Mucosa of descending colon (tissue), 3 donors: Measurements from ENCODE around the gene ABCC4. TPM values are rescaled to one million over a fixed set of nuclear protein-coding genes. Genes with fewer than 3 reads are reported as not detected.

ENCODE experiments used
- ATAC-seq: fragments of 200-7000 bp; cut with Tn5 transposase; one replicate; pipeline ENCODE4 v1.9.1; 2020; ENCODE audit warnings: mild to moderate bottlenecking, moderate library complexity
- DNase-seq, 3 donors: peaks; one replicate each; pipeline ENCODE4 v3.0.0-alpha.2; 2020
- H3K36me3 ChIP-seq: fragments of 200-600 bp; one replicate; pipeline ENCODE4 v1.8.0; 2021; ENCODE audit warnings: low read depth, mild to moderate bottlenecking
- H3K4me1 ChIP-seq: fragments of 200-600 bp; one replicate; pipeline ENCODE4 v1.8.0; 2021; ENCODE audit warnings: low read depth, mild to moderate bottlenecking
- H3K4me3 ChIP-seq: fragments of 200-600 bp; one replicate; pipeline ENCODE4 v1.8.0; 2021; ENCODE audit warnings: mild to moderate bottlenecking
- H3K9me3 ChIP-seq: fragments of 200-600 bp; one replicate; pipeline ENCODE4 v1.8.0; 2021; ENCODE audit warnings: mild to moderate bottlenecking
- CTCF ChIP-seq: fragments of 200-600 bp; IDR thresholded peaks from one replicate; pipeline ENCODE4 v1.8.0; 2022; ENCODE audit warnings: antibody characterized with exemption, mild to moderate bottlenecking
- intact Hi-C, 2 donors: fragments of 100-400 bp; cut with DNase I in 1 of 2; cut with micrococcal nuclease in 1 of 2; formaldehyde crosslinking; loops; one replicate each; pipeline versions ENCODE4 v1.11.0 to v1.11.1; 2022; cut with DNase I, micrococcal nuclease
- total RNA-seq, 3 donors: library from RNA; stranded (reverse); fragmentation: NEBNext Ultra II Directional in 2 of 3; extraction: Animal tissue kit (Norgen Biotek cat#: 25700) in 2 of 3; gene quantifications; one replicate each; pipeline versions ENCODE4 v1.2.1 to v1.2.4, GENCODE V29; 2021 to 2023
- donor health status: DM: no; HTN: no; CAD: no; lungs with moderate emphysema.
- donor health status: DM: no; HTN: no; CAD: no.
- donor health status: DM: no; HTN: yes; CAD: no.

ABCC4 gene
- total RNA-seq, 3 donors from 2014 or later: 19.3 to 35.1 (median 30.2) TPM

- peaks cover 7% of the 10 kb centered on the region for H3K4me1 ChIP-seq
- DNase-seq: no peak
- no peaks in the 10 kb centered on the region for H3K36me3 ChIP-seq
- no peak for ATAC-seq
- no peaks in the 10 kb centered on the region for H3K9me3 ChIP-seq
- intact Hi-C loops: no loop called here
- TF ChIP-seq CTCF: no peak
- H3K4me3 ChIP-seq: no peak overlapping the region
Measured at GRCh38 chr13:95154413-95154886, 146.8 kb downstream of the ABCC4 start.

GRCh38 chr13:95153647-95154412 is 147.4 kb downstream of the ABCC4 start:
- intact Hi-C loops: no loop called here
- no peaks in the 10 kb centered on the region for H3K9me3 ChIP-seq
- no peaks in the 10 kb centered on the region for H3K36me3 ChIP-seq
- peaks cover 7% of the 10 kb centered on the region for H3K4me1 ChIP-seq
- no peak for TF ChIP-seq CTCF
- no peak overlapping the region for H3K4me3 ChIP-seq
- DNase-seq: no peak
- ATAC-seq: no peak

DNA sequence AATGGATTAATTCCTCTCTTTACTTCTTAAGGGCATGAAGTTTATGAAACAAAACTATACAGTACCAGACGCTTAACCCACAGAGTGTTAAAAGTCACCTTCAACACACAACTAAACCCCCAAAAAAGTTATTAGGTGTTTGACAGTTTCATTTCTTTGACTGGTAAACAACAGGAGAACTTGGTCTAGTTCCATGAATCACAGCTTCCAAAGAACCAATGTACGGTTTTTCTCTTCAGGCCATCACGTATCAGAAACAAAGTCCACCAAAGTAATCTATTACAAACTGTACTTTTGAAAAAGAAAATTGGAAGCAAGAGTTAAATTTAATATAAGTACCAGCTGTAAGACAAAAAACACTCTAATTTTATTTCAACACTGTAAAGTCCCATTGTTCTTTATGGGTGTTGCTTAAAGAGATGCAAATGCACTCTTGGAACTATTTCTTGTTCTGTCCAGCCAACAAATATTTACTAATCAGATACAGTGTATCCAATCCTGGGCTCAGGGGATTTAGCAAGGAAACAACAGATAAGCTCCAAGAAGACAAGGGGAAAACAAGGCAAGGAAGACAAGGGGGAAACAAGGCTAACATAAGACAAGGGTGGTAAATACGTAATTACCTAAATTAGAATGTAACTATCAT is 149.2 kb downstream of the ABCC4 start:
- TF ChIP-seq CTCF: no peak
- no peaks in the 10 kb centered on the region for H3K36me3 ChIP-seq
- no peak overlapping the region for H3K4me3 ChIP-seq
- intact Hi-C loops: no loop called here
- H3K9me3 ChIP-seq: no peaks in the 10 kb centered on the region
- no peak for DNase-seq
- no peak for ATAC-seq
- peaks cover 7% of the 10 kb centered on the region for H3K4me1 ChIP-seq

GRCh38 chr13:95150555-95150954 is 150.7 kb downstream of the ABCC4 start:
- TF ChIP-seq CTCF: no peak
- ATAC-seq (no peak), DNase-seq (no peak)
- no peaks in the 10 kb centered on the region for H3K36me3 ChIP-seq
- peaks cover 7% of the 10 kb centered on the region for H3K4me1 ChIP-seq
- H3K4me3 ChIP-seq: no peak overlapping the region
- no peaks in the 10 kb centered on the region for H3K9me3 ChIP-seq
- intact Hi-C loops: no loop called here

DNA sequence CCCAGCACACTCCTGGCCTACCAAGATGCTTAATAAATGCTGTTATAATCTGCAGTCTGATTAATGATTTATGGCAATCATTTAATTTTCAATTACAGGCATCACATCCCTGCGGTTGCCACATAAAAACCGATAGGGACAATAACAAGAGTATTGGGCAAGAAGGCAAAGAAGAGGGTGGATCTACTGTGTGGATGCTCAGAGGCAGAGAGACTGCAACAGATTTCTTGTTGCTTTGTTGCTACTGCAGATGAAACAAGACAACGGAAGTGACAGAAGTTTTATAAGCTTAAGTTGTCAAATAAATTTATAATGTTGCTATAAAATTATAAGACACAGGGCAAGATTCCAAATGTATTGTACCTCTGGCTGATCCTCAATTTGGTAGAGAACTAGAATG is 154.8 kb downstream of the ABCC4 start:
- TF ChIP-seq CTCF: no peak
- Histone ChIP-seq H3K36me3 (no peaks in the 10 kb centered on the region), H3K4me3 (no peak overlapping the region), H3K9me3 (no peaks in the 10 kb centered on the region), H3K4me1 (no peaks in the 10 kb centered on the region)
- DNase-seq: no peak
- no peak for ATAC-seq
- intact Hi-C loops: no loop called here
